Stimulated activated naive CD8-positive, alpha-beta T cell treated with anti-CD3 and anti-CD28 coated beads, Interleukin-15, Interleukin-2, amounts not matched to agents 100 ng/mL and 50 ng/mL, for 24 hours (primary cell): ENCODE measurements around the gene CDCA3.
"Not testable (repeated sequence)": the region's sequence is repeated elsewhere in the genome, so short reads cannot be mapped to it uniquely, and the experiment has no call there.

Experiments
- H3K27ac Mint-ChIP-seq: one replicate; pipeline ENCODE4 v1.8.0; 2021; ENCODE audit warnings: mild to moderate bottlenecking, mixed read lengths
- H3K27me3 Mint-ChIP-seq: one replicate; pipeline ENCODE4 v1.8.0; 2021; ENCODE audit warnings: mixed read lengths
- H3K36me3 Mint-ChIP-seq: one replicate; pipeline ENCODE4 v1.8.0; 2021; ENCODE audit warnings: low read depth, mixed read lengths
- H3K4me1 Mint-ChIP-seq: one replicate; pipeline ENCODE4 v1.8.0; 2021; ENCODE audit warnings: low read depth, mixed read lengths
- H3K4me3 Mint-ChIP-seq: one replicate; pipeline ENCODE4 v1.8.0; 2021; ENCODE audit warnings: mild to moderate bottlenecking, mixed read lengths
- H3K9me3 Mint-ChIP-seq: one replicate; pipeline ENCODE4 v1.8.0; 2021; ENCODE audit warnings: mixed read lengths

CDCA3 gene

GRCh38 chr12:6851153-6851920, at the start of gene CDCA3:
TSS of gene CDCA3 (minus strand) at chr12:6851286. CDS start at chr12:6850952, 334 bp downstream.
- peaks cover 50% of the 10 kb centered on the region for H3K4me1 Mint-ChIP-seq
- no peaks in the 10 kb centered on the region for H3K9me3 Mint-ChIP-seq
- H3K27me3 Mint-ChIP-seq = no peaks in the 10 kb centered on the region
- peak within 1 kb of the TSS; percentile 95 for H3K4me3 Mint-ChIP-seq
- peaks cover 38% of the 10 kb centered on the region for H3K36me3 Mint-ChIP-seq
- H3K27ac Mint-ChIP-seq = peak within 1 kb of the TSS; percentile 99

- Mint-ChIP-seq H3K36me3 (no peaks in the 10 kb centered on the region), H3K27ac (no peak overlapping the region), H3K9me3 (no peaks in the 10 kb centered on the region), H3K4me3 (no peak overlapping the region), H3K27me3 (no peaks in the 10 kb centered on the region), H3K4me1 (peaks cover 13% of the 10 kb centered on the region)
Observed at GRCh38 chr12:6899837-6900519, 48.9 kb upstream of the CDCA3 start.

GRCh38 chr12:6899427-6899826, 48.3 kb upstream of the CDCA3 start:
- Mint-ChIP-seq H3K9me3 (no peaks in the 10 kb centered on the region), H3K27ac (no peak overlapping the region), H3K27me3 (no peaks in the 10 kb centered on the region), H3K36me3 (no peaks in the 10 kb centered on the region), H3K4me1 (peaks cover 13% of the 10 kb centered on the region), H3K4me3 (no peak overlapping the region)

- Mint-ChIP-seq H3K4me1 (peaks cover 18% of the 10 kb centered on the region), H3K36me3 (no peaks in the 10 kb centered on the region), H3K27ac (no peak overlapping the region), H3K27me3 (no peaks in the 10 kb centered on the region), H3K4me3 (no peak overlapping the region), H3K9me3 (no peaks in the 10 kb centered on the region)
Observed at GRCh38 chr12:6896846-6897435, 45.9 kb upstream of the CDCA3 start.

- H3K27ac Mint-ChIP-seq = no peak overlapping the region
- no peaks in the 10 kb centered on the region for H3K36me3 Mint-ChIP-seq
- no peak overlapping the region for H3K4me3 Mint-ChIP-seq
- H3K27me3 Mint-ChIP-seq = no peaks in the 10 kb centered on the region
- peaks cover 24% of the 10 kb centered on the region for H3K4me1 Mint-ChIP-seq
- H3K9me3 Mint-ChIP-seq = no peaks in the 10 kb centered on the region
Observed at GRCh38 chr12:6894321-6894720, 43.2 kb upstream of the CDCA3 start.

- not testable (repeated sequence) for H3K9me3 Mint-ChIP-seq, H3K36me3 Mint-ChIP-seq, H3K27me3 Mint-ChIP-seq
- Mint-ChIP-seq H3K4me3 (peak overlapping the region; percentile 85), H3K4me1 (peaks cover 23% of the 10 kb centered on the region), H3K27ac (peak overlapping the region; percentile 40)
Observed at GRCh38 chr12:6892683-6893082, 41.6 kb upstream of the CDCA3 start.

GRCh38 chr12:6891646-6892001, 40.5 kb upstream of the CDCA3 start:
- Mint-ChIP-seq H3K27ac (peak overlapping the region; percentile 92), H3K36me3 (no peaks in the 10 kb centered on the region), H3K4me1 (peaks cover 23% of the 10 kb centered on the region), H3K27me3 (no peaks in the 10 kb centered on the region), H3K4me3 (peak overlapping the region; percentile 85), H3K9me3 (no peaks in the 10 kb centered on the region)

- Mint-ChIP-seq H3K9me3 (no peaks in the 10 kb centered on the region), H3K27me3 (no peaks in the 10 kb centered on the region), H3K4me1 (peaks cover 23% of the 10 kb centered on the region), H3K4me3 (peak overlapping the region; percentile 85), H3K27ac (peak overlapping the region; percentile 96), H3K36me3 (no peaks in the 10 kb centered on the region)
Observed at GRCh38 chr12:6890789-6891645, 39.9 kb upstream of the CDCA3 start.

- not testable (repeated sequence) for H3K9me3 Mint-ChIP-seq, H3K36me3 Mint-ChIP-seq, H3K27me3 Mint-ChIP-seq
- peak overlapping the region; percentile 96 for H3K27ac Mint-ChIP-seq
- peaks cover 23% of the 10 kb centered on the region for H3K4me1 Mint-ChIP-seq
- peak overlapping the region; percentile 85 for H3K4me3 Mint-ChIP-seq
Observed at GRCh38 chr12:6889775-6890573, 38.9 kb upstream of the CDCA3 start.

- not testable (repeated sequence) for H3K27me3 Mint-ChIP-seq, H3K27ac Mint-ChIP-seq
Observed at GRCh38 chr12:6888794-6889193, 37.7 kb upstream of the CDCA3 start.

GRCh38 chr12:6888360-6888759, 37.3 kb upstream of the CDCA3 start:
- peaks cover 23% of the 10 kb centered on the region for H3K4me1 Mint-ChIP-seq
- H3K27me3 Mint-ChIP-seq = no peaks in the 10 kb centered on the region
- H3K36me3 Mint-ChIP-seq = peaks cover 11% of the 10 kb centered on the region
- no peak overlapping the region for H3K4me3 Mint-ChIP-seq
- no peak overlapping the region for H3K27ac Mint-ChIP-seq
- no peaks in the 10 kb centered on the region for H3K9me3 Mint-ChIP-seq

More at GRCh38 chr12:6888794-6889193, 37.7 kb upstream of the CDCA3 start:
- peaks cover 11% of the 10 kb centered on the region for H3K36me3 Mint-ChIP-seq
- not testable (repeated sequence) for H3K4me3 Mint-ChIP-seq, H3K9me3 Mint-ChIP-seq
- H3K4me1 Mint-ChIP-seq = peaks cover 23% of the 10 kb centered on the region

- peaks cover 14% of the 10 kb centered on the region for H3K36me3 Mint-ChIP-seq
- H3K27me3 Mint-ChIP-seq = no peaks in the 10 kb centered on the region
- no peak overlapping the region for H3K27ac Mint-ChIP-seq
- H3K9me3 Mint-ChIP-seq = no peaks in the 10 kb centered on the region
- H3K4me1 Mint-ChIP-seq = peaks cover 21% of the 10 kb centered on the region
- no peak overlapping the region for H3K4me3 Mint-ChIP-seq
Observed at GRCh38 chr12:6887460-6887859, 36.4 kb upstream of the CDCA3 start.

GRCh38 chr12:6886206-6886999, 35.3 kb upstream of the CDCA3 start:
- Mint-ChIP-seq H3K4me1 (peaks cover 10% of the 10 kb centered on the region), H3K36me3 (peaks cover 20% of the 10 kb centered on the region)
- H3K27me3 Mint-ChIP-seq, H3K9me3 Mint-ChIP-seq, H3K27ac Mint-ChIP-seq, H3K4me3 Mint-ChIP-seq: not testable (repeated sequence)
